WTC11 (cell line): ENCODE data around the gene CNOT6. TPM values are rescaled to one million over a fixed set of nuclear protein-coding genes. Genes with fewer than 3 reads are reported as not detected.
A peak's percentile ranks its signal among the peaks of the same experiment; 100 is the strongest.

Experiments used
- ATAC-seq: fragments of 200-7000 bp; cut with Tn5 transposase; 2 replicates; pipeline ENCODE4 v1.10.0; 2021; ENCODE audit warnings: mild to moderate bottlenecking, moderate library complexity
- CTCF ChIA-PET: fragments of 300-600 bp; sonication (Branson Sonifier 250); formaldehyde crosslinking; loops from one replicate; lab custom pipeline; 2021; ENCODE audit warnings: antibody characterized with exemption; lab: Charles Lee
- POLR2A ChIA-PET: fragments of 350-600 bp; sonication (Branson Sonifier 250); formaldehyde crosslinking; loops from one replicate; lab custom pipeline; 2021; ENCODE audit warnings: antibody characterized with exemption; lab: Charles Lee
- DNase-seq: peaks from one replicate; pipeline ENCODE4 v3.0.0; 2021; ENCODE audit warnings: low spot score
- H3K27ac Mint-ChIP-seq: 2 replicates; pipeline ENCODE4 v1.8.0; 2021; ENCODE audit warnings: mixed read lengths
- H3K27me3 Mint-ChIP-seq: 2 replicates; pipeline ENCODE4 v1.8.0; 2021; ENCODE audit warnings: low read depth, mild to moderate bottlenecking, moderate library complexity, mixed read lengths
- H3K36me3 Mint-ChIP-seq: 2 replicates; pipeline ENCODE4 v1.8.0; 2021; ENCODE audit warnings: mixed read lengths
- H3K4me1 Mint-ChIP-seq: 2 replicates; pipeline ENCODE4 v1.8.0; 2022; ENCODE audit warnings: mixed read lengths
- H3K4me3 Mint-ChIP-seq: 2 replicates; pipeline ENCODE4 v1.8.0; 2021; ENCODE audit warnings: mild to moderate bottlenecking, moderate library complexity, mixed read lengths
- H3K9me3 Mint-ChIP-seq: 2 replicates; pipeline ENCODE4 v1.8.0; 2021; ENCODE audit warnings: mixed read lengths
- ARID4B ChIP-seq: sonication (generic); formaldehyde crosslinking; IDR thresholded peaks from 2 replicates; pipeline ENCODE4 v1.8.0; 2023; ENCODE audit warnings: missing genetic modification reagents, mild to moderate bottlenecking, borderline replicate concordance
- ATF3 ChIP-seq: sonication (generic); formaldehyde crosslinking; conservative IDR thresholded peaks from 2 replicates; pipeline ENCODE4 v1.8.1; 2022; ENCODE audit warnings: mild to moderate bottlenecking, missing genetic modification reagents
- CBFB ChIP-seq: sonication (generic); formaldehyde crosslinking; IDR thresholded peaks from 2 replicates; pipeline ENCODE4 v1.8.1; 2022; ENCODE audit warnings: mild to moderate bottlenecking, low read depth, missing genetic modification reagents
- ELF4 ChIP-seq: sonication (generic); formaldehyde crosslinking; IDR thresholded peaks from 2 replicates; pipeline ENCODE4 v1.8.1; 2022; ENCODE audit warnings: low read depth, mild to moderate bottlenecking, moderate library complexity, missing genetic modification reagents
- FOXJ3 ChIP-seq: sonication (generic); formaldehyde crosslinking; IDR thresholded peaks from 2 replicates; pipeline ENCODE4 v1.9.0; 2021; ENCODE audit warnings: missing genetic modification reagents, mild to moderate bottlenecking, borderline replicate concordance
- GTF2I ChIP-seq: fragments of 250-450 bp; sonication (Bioruptor Pico); conservative IDR thresholded peaks from 2 replicates; pipeline ENCODE4 v1.4.0; 2021; ENCODE audit warnings: mild to moderate bottlenecking
- HMGA2 ChIP-seq: fragments of 250-450 bp; sonication (Bioruptor Pico); IDR thresholded peaks from 2 replicates; pipeline ENCODE4 v1.4.0; 2021; ENCODE audit warnings: mild to moderate bottlenecking, moderate library complexity
- JUN ChIP-seq: sonication (generic); formaldehyde crosslinking; IDR thresholded peaks from 2 replicates; pipeline ENCODE4 v1.8.0; 2023; ENCODE audit warnings: mild to moderate bottlenecking, missing genetic modification reagents
- NFE2L1 ChIP-seq: sonication (generic); formaldehyde crosslinking; IDR thresholded peaks from 2 replicates; pipeline ENCODE4 v1.8.1; 2023; ENCODE audit warnings: missing genetic modification reagents
- RELA ChIP-seq: sonication (generic); formaldehyde crosslinking; IDR thresholded peaks from 2 replicates; pipeline ENCODE4 v1.8.1; 2022; ENCODE audit warnings: missing genetic modification reagents, mild to moderate bottlenecking, borderline replicate concordance
- TCF7 ChIP-seq: sonication (generic); formaldehyde crosslinking; IDR thresholded peaks from 2 replicates; pipeline ENCODE4 v1.8.0; 2022; ENCODE audit warnings: mild to moderate bottlenecking, low read depth, missing genetic modification reagents, moderate library complexity
- TEAD1 ChIP-seq: sonication (generic); formaldehyde crosslinking; IDR thresholded peaks from 2 replicates; pipeline ENCODE4 v1.8.0; 2022; ENCODE audit warnings: mild to moderate bottlenecking, missing genetic modification reagents
- ZNF232 ChIP-seq: sonication (generic); formaldehyde crosslinking; IDR thresholded peaks from 2 replicates; pipeline ENCODE4 v1.8.0; 2022; ENCODE audit warnings: mild to moderate bottlenecking, missing genetic modification reagents
- ZNF281 ChIP-seq: sonication (generic); formaldehyde crosslinking; IDR thresholded peaks from 2 replicates; pipeline ENCODE4 v1.8.0; 2023; ENCODE audit warnings: mild to moderate bottlenecking, missing genetic modification reagents
- total RNA-seq: library from RNA; stranded (reverse); gene quantifications from 3 replicates; pipeline ENCODE4 v1.2.3, GENCODE V29; 2021
- TF ChIP-seq, protein P1 (sequence below): sonication (generic); formaldehyde crosslinking; IDR thresholded peaks from 2 replicates; pipeline ENCODE4 v1.8.0; 2022; ENCODE audit warnings: mild to moderate bottlenecking, missing genetic modification reagents
- TF ChIP-seq, protein P2 (sequence below): sonication (generic); formaldehyde crosslinking; IDR thresholded peaks from 2 replicates; pipeline ENCODE4 v1.8.1; 2022; ENCODE audit warnings: low read depth, missing genetic modification reagents, borderline replicate concordance
- TF ChIP-seq, protein P3 (sequence below): sonication (generic); formaldehyde crosslinking; IDR thresholded peaks from 2 replicates; pipeline ENCODE4 v1.8.0; 2022; ENCODE audit warnings: mild to moderate bottlenecking, missing genetic modification reagents
- TF ChIP-seq, protein P4 (sequence below): sonication (generic); formaldehyde crosslinking; IDR thresholded peaks from 2 replicates; pipeline ENCODE4 v1.8.1; 2022; ENCODE audit warnings: mild to moderate bottlenecking, missing genetic modification reagents, moderate library complexity, borderline replicate concordance
- TF ChIP-seq, protein P5 (sequence below): sonication (generic); formaldehyde crosslinking; IDR thresholded peaks from 2 replicates; pipeline ENCODE4 v1.8.1; 2023; ENCODE audit warnings: mild to moderate bottlenecking, missing genetic modification reagents, moderate library complexity
- TF ChIP-seq, protein P6 (sequence below): sonication (generic); formaldehyde crosslinking; IDR thresholded peaks from 2 replicates; pipeline ENCODE4 v1.8.0; 2022; ENCODE audit warnings: mild to moderate bottlenecking, missing genetic modification reagents
- TF ChIP-seq, protein P7 (sequence below): fragments of 200-600 bp; IDR thresholded peaks from 2 replicates; pipeline ENCODE4 v1.8.0; 2022; ENCODE audit warnings: antibody characterized with exemption

CNOT6 gene
- total RNA-seq, 1 experiment from 2014 or later = 41.0 TPM

DNA sequence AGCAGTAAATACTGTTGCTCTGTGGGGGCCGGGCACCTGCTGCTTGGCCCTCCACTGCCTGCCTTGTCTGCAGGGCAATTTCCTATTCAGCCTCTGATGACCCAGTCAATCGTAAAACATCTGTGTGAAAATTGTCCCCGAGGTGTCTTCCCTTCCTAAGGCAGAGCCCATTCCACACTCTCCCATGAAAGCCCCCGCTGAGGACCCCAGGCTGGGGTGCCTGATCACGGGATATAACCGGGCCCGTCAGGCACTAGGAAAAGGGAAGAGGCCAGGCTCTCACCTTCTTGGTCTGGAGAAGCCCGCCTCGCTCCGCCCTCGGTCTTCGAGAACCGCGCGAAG, 124.3 kb downstream of the CNOT6 start (continued):
- no peak for TF ChIP-seq ARID4B (CRISPR knock-in tag)
- TF ChIP-seq RELA = no peak
- TF ChIP-seq FOXJ3 = no peak
- TF ChIP-seq, protein P1, sequence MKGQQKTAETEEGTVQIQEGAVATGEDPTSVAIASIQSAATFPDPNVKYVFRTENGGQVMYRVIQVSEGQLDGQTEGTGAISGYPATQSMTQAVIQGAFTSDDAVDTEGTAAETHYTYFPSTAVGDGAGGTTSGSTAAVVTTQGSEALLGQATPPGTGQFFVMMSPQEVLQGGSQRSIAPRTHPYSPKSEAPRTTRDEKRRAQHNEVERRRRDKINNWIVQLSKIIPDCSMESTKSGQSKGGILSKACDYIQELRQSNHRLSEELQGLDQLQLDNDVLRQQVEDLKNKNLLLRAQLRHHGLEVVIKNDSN = no peak
- TF ChIP-seq JUN (CRISPR knock-in tag) = no peak
- TF ChIP-seq TEAD1 = no peak
- TF ChIP-seq, protein P2, sequence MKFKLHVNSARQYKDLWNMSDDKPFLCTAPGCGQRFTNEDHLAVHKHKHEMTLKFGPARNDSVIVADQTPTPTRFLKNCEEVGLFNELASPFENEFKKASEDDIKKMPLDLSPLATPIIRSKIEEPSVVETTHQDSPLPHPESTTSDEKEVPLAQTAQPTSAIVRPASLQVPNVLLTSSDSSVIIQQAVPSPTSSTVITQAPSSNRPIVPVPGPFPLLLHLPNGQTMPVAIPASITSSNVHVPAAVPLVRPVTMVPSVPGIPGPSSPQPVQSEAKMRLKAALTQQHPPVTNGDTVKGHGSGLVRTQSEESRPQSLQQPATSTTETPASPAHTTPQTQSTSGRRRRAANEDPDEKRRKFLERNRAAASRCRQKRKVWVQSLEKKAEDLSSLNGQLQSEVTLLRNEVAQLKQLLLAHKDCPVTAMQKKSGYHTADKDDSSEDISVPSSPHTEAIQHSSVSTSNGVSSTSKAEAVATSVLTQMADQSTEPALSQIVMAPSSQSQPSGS = no peak

DNA sequence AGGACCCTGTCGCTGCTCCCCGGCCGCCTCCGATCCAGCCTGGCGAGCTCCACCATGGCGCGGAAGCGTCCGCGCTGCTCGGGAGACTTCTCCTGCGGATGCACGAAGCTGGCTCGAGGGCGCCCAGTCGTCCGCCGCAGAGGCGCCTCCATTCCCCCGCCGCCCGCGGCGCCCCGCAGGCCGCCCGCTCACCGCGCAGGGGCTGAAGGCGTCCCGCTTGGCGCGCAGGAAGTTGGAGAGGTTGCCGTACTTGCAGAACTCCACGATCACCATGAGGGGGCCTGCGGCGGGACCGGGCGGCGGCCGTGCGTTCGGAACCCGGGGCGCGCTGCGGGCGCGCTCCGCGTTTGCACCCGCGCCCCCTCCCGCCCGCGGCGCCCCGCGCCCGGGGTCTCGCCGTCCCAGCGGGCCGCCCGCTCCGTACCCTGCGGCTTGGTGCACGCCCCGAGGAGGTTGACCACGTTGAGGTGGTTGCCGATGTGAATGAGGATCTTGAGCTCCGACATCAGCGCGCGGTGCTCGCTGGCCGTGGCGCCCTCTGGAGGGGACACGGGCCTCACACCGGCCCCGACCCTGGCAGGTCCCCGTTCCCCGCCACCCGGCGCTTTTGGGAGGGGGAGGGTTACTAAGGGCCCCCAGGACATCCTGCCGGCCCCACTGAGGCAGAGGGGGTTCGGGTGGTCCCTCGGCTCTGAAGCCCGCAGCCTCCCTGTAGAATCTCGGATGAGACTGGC, 124.8 kb downstream of the CNOT6 start:
- ChIA-PET CTCF (interaction anchor here (0.6 to 2.5 kb wide), 63 partner anchors 11 to 536 kb away, joined by 3 to 56 read pairs (median 5); partner anchors contain the start of gene FLT4), POLR2A (interaction anchor here (1.7 kb wide), 1 partner anchor 28 kb away, joined by 6 read pairs; no protein-coding TSS in a partner anchor)
- Mint-ChIP-seq H3K4me3 (peak overlapping the region; percentile 63), H3K4me1 (peaks cover 2% of the 10 kb centered on the region; the same call in 1 of the 2 replicates), H3K9me3 (no peaks in the 10 kb centered on the region), H3K27ac (no peak overlapping the region), H3K36me3 (no peaks in the 10 kb centered on the region), H3K27me3 (peaks cover 16% of the 10 kb centered on the region)
- DNase-seq (peak; percentile 76), ATAC-seq (peak; percentile 76)
- TF ChIP-seq, protein P3, sequence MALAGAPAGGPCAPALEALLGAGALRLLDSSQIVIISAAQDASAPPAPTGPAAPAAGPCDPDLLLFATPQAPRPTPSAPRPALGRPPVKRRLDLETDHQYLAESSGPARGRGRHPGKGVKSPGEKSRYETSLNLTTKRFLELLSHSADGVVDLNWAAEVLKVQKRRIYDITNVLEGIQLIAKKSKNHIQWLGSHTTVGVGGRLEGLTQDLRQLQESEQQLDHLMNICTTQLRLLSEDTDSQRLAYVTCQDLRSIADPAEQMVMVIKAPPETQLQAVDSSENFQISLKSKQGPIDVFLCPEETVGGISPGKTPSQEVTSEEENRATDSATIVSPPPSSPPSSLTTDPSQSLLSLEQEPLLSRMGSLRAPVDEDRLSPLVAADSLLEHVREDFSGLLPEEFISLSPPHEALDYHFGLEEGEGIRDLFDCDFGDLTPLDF = no peak
- TF ChIP-seq, protein P4, sequence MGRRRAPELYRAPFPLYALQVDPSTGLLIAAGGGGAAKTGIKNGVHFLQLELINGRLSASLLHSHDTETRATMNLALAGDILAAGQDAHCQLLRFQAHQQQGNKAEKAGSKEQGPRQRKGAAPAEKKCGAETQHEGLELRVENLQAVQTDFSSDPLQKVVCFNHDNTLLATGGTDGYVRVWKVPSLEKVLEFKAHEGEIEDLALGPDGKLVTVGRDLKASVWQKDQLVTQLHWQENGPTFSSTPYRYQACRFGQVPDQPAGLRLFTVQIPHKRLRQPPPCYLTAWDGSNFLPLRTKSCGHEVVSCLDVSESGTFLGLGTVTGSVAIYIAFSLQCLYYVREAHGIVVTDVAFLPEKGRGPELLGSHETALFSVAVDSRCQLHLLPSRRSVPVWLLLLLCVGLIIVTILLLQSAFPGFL (CRISPR knock-in tag) = no peak
- TF ChIP-seq, protein P5, sequence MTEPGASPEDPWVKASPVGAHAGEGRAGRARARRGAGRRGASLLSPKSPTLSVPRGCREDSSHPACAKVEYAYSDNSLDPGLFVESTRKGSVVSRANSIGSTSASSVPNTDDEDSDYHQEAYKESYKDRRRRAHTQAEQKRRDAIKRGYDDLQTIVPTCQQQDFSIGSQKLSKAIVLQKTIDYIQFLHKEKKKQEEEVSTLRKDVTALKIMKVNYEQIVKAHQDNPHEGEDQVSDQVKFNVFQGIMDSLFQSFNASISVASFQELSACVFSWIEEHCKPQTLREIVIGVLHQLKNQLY (CRISPR knock-in tag) = no peak
- TF ChIP-seq ZNF281 (CRISPR knock-in tag) = no peak
- no peak for TF ChIP-seq HMGA2
- TF ChIP-seq, protein P6, sequence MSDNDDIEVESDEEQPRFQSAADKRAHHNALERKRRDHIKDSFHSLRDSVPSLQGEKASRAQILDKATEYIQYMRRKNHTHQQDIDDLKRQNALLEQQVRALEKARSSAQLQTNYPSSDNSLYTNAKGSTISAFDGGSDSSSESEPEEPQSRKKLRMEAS (CRISPR knock-in tag) = peak; percentile 68; the same call in 1 of the 2 replicates
- TF ChIP-seq CBFB = 0 out of 2 replicates have a peak, but pooled peaks have one; percentile 38
- no peak for TF ChIP-seq NFE2L1
- no peak for TF ChIP-seq ATF3
- TF ChIP-seq GTF2I (CRISPR knock-in tag) = no peak
- TF ChIP-seq TCF7 = no peak
- TF ChIP-seq ZNF232 (CRISPR knock-in tag) = no peak
- TF ChIP-seq ELF4 (CRISPR knock-in tag) = no peak
- TF ChIP-seq, protein P7, sequence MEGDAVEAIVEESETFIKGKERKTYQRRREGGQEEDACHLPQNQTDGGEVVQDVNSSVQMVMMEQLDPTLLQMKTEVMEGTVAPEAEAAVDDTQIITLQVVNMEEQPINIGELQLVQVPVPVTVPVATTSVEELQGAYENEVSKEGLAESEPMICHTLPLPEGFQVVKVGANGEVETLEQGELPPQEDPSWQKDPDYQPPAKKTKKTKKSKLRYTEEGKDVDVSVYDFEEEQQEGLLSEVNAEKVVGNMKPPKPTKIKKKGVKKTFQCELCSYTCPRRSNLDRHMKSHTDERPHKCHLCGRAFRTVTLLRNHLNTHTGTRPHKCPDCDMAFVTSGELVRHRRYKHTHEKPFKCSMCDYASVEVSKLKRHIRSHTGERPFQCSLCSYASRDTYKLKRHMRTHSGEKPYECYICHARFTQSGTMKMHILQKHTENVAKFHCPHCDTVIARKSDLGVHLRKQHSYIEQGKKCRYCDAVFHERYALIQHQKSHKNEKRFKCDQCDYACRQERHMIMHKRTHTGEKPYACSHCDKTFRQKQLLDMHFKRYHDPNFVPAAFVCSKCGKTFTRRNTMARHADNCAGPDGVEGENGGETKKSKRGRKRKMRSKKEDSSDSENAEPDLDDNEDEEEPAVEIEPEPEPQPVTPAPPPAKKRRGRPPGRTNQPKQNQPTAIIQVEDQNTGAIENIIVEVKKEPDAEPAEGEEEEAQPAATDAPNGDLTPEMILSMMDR = peak; percentile 36; the same call in 1 of the 2 replicates
